ENCODE data around the gene DAPK2.

Gene DAPK2

DNA sequence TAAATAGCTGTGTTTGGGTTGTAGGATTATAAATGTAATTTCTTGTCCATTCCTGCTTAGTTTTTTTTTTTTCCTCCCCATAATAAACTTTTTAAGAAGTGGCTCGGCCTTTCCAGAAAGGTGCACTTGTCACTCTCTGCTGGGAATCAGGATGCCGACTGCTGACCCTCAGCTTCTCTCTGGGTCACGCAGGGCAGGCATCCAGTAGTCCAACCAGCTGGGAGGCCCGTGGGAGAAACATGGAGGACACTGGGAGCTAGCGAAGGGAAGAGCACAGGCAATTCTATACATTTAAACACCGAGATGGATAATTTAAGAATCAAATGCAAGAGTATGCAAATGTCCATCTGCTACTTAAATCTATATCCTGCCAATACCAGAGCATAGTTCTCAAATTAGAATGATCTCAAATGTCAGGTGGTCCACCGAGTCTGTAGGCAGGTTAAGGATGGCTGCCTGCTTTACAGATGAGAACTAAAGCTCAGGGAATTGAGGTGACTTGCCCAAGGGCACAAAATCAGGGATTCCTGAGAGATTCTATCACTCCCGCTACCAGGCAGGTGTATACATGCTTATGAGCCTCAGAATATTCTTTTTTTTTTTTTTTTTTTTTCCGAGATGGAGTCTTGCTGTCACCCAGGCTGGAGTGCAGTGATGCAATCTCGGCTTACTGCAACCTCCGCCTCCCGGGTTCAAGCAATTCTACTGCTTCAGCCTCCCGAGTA is 64.5 kb downstream of the DAPK2 start:
- Histone ChIP-seq H3K36me3 (ENCODE audit: control insufficient read depth, insufficient read depth, low read length, severe bottlenecking) (no peaks in the 10 kb centered on the region), H3K27me3 (replicated peaks; ENCODE audit: control insufficient read depth, insufficient read depth, low read length) (no peaks in the 10 kb centered on the region), H3K9me3 (ENCODE audit: control insufficient read depth, low read length) (no peaks in the 10 kb centered on the region), H3K4me1 (ENCODE audit: control insufficient read depth, insufficient read depth, low read length) (peaks cover 28% of the 10 kb centered on the region), H3K9ac (ENCODE audit: low read length) (no peak overlapping the region), H3K4me3 (ENCODE audit: low read length) (no peak overlapping the region)
- no peak for DNase-seq (ENCODE audit: low read depth)

DNA sequence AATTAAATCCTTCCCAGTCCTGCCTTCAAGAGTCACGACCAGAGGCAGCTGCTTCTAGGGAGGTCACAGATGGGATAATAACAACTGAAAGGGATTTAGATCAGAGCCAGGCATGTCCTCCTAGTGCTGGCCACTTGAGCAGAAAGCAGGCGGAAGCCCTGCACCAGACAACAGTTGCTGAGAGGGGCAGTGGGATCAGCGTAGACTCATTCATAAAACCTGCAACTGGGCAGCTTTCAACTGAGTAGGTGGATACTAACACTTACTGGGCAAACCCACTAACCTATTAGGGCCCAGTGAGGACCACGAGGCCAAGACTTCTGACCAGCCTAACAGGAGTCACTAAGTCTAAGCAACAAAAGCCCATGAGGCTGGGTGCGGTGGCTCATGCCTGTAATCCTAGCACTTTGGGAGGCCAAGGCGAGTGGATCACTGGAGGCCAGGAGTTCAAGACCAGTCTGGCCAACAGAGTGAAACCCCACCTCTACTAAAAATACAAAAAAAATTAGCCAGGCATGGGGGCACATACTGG is 67.0 kb downstream of the DAPK2 start:
- Histone ChIP-seq H3K27me3 (replicated peaks; ENCODE audit: control insufficient read depth, insufficient read depth, low read length) (no peaks in the 10 kb centered on the region), H3K4me3 (ENCODE audit: low read length) (no peak overlapping the region), H3K4me1 (ENCODE audit: control insufficient read depth, insufficient read depth, low read length) (peaks cover 12% of the 10 kb centered on the region), H3K36me3 (ENCODE audit: control insufficient read depth, insufficient read depth, low read length, severe bottlenecking) (no peaks in the 10 kb centered on the region), H3K9me3 (ENCODE audit: control insufficient read depth, low read length) (no peaks in the 10 kb centered on the region), H3K9ac (ENCODE audit: low read length) (no peak overlapping the region)
- DNase-seq (ENCODE audit: low read depth) = no peak

DNA sequence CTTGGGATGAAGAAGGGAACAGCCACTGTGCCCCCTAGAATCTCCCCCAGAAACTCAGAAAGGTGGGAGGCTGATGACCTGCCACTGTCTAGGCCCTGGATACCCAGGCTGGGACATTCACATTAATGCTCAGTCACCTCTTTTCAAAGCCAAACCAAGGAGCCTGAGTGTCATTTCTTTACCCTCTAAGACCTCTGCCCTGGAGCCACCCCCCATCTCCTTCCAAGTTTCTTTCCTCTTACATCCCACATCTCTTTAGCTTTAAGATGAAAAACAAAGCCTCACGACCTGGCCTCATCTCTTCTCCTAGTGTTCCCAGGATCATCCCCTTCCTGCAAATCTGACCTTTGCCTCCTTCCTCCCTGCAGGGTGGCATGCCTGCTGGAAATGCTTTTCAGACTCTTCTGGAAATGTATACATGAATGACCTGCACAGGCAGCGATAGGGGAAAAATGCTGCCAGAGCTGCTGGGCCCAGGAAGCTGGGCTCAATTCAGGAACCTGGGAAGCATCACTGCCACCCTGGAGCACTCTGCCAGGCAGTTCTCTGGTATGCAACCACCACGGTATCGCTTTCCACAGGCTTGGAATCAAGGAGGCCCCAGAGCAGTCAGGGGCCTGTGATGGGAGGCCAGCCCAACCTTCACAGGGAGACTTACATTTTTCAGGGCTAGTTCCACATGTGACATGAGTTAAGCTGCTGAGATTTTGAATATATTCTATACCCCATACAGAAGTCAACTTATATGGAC is 67.6 kb downstream of the DAPK2 start:
- Histone ChIP-seq H3K36me3 (ENCODE audit: control insufficient read depth, insufficient read depth, low read length, severe bottlenecking) (no peaks in the 10 kb centered on the region), H3K4me1 (ENCODE audit: control insufficient read depth, insufficient read depth, low read length) (peaks cover 15% of the 10 kb centered on the region), H3K9me3 (ENCODE audit: control insufficient read depth, low read length) (no peaks in the 10 kb centered on the region), H3K4me3 (ENCODE audit: low read length) (no peak overlapping the region), H3K27me3 (replicated peaks; ENCODE audit: control insufficient read depth, insufficient read depth, low read length) (no peaks in the 10 kb centered on the region), H3K9ac (ENCODE audit: low read length) (no peak overlapping the region)
- DNase-seq (ENCODE audit: low read depth) = peak; percentile 54

DNA sequence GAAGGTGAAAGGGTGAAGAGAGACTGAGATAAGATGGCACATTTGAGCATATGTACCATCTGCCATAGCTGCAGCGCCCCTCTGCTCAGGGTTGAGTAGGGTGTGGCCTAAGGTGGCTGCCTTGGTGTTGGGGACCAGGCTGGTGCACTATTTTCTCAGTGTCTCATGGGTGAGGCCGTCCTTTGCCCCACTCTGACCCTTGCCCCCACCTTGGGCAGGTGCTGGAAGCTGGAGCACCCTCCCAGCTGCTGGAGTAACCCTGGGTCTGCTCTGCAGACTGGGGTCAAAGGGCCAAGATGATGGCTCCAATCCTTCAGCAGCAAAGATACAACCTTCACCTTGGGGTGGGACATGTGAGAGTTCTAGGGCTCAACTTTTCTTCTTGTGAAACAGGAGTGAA is 69.2 kb downstream of the DAPK2 start:
- no peak overlapping the region for H3K9ac ChIP-seq (ENCODE audit: low read length)
- no peak for DNase-seq (ENCODE audit: low read depth)

DNA sequence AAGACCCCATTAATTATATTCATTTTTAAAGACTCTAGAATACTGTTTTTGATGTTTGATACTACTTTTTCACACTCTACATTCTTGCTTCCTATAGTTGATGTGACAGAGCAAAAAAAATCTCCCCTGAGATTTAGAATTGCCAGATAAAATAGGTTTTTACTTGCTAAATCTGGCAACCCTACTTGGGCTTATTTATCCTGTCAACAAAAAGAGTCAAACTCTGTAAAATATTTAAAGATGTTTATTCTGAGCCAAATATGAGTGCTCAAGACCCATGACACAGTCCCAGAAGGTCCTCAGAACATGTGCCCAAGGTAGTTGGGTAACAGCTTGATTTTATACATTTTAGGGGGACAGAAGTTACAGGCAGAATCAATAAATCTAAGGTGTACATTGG is 72.3 kb downstream of the DAPK2 start:
- no peaks in the 10 kb centered on the region for H3K27me3 ChIP-seq (replicated peaks; ENCODE audit: control insufficient read depth, insufficient read depth, low read length)
- no peak overlapping the region for H3K9ac ChIP-seq (ENCODE audit: low read length)
- no peaks in the 10 kb centered on the region for H3K36me3 ChIP-seq (ENCODE audit: control insufficient read depth, insufficient read depth, low read length, severe bottlenecking)
- no peaks in the 10 kb centered on the region for H3K9me3 ChIP-seq (ENCODE audit: control insufficient read depth, low read length)
- peak overlapping the region; percentile 1 for H3K4me3 ChIP-seq (ENCODE audit: low read length)
- no peak for DNase-seq (ENCODE audit: low read depth)
- peaks cover 27% of the 10 kb centered on the region for H3K4me1 ChIP-seq (ENCODE audit: control insufficient read depth, insufficient read depth, low read length)

More for the DNA sequence above, 69.2 kb downstream of the DAPK2 start:
- H3K4me3 ChIP-seq (ENCODE audit: low read length) = no peak overlapping the region
- H3K9me3 ChIP-seq (ENCODE audit: control insufficient read depth, low read length) = no peaks in the 10 kb centered on the region
- H3K27me3 ChIP-seq (replicated peaks; ENCODE audit: control insufficient read depth, insufficient read depth, low read length) = no peaks in the 10 kb centered on the region
- H3K4me1 ChIP-seq (ENCODE audit: control insufficient read depth, insufficient read depth, low read length) = peaks cover 24% of the 10 kb centered on the region
- H3K36me3 ChIP-seq (ENCODE audit: control insufficient read depth, insufficient read depth, low read length, severe bottlenecking) = no peaks in the 10 kb centered on the region

DNA sequence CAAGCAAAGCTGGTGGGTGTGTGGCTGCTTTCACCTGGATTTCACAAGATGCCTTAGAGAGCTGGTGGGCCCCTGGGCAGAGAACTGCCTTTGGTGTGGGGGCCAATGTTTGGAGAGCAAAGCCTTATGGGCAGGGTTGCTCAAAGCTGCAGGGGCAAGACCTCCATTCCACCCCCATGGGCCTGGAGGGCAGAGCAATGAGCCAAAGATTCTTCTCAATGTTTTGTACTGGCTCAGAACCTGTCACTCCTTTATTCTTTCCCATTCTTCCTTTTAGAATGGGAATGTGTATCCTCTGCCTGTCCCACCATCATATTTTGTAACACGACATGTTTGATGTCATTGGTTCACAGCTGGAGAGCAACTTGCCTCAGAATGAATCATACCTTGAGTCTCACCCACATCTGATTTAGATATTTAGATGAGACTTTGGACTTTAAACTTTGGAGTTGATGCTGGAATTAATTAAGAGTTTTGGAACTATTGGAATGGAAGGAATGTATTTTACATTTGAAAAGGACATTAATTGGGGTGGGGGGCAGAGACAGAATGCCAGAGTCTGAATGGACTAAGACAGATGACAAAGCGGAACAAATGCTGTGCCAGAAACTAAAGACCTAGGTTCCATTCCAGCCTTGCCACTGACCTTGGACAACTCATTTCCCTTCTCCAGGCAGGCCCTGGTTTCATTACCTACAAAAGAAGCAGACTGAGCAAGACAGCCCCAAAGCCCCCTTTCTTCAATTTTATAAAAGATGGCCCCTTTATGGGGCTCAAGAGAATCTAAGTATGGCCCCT is 72.9 kb downstream of the DAPK2 start:
- H3K27me3 ChIP-seq (replicated peaks; ENCODE audit: control insufficient read depth, insufficient read depth, low read length) = no peaks in the 10 kb centered on the region
- no peaks in the 10 kb centered on the region for H3K9me3 ChIP-seq (ENCODE audit: control insufficient read depth, low read length)
- H3K4me1 ChIP-seq (ENCODE audit: control insufficient read depth, insufficient read depth, low read length) = peaks cover 27% of the 10 kb centered on the region
- H3K36me3 ChIP-seq (ENCODE audit: control insufficient read depth, insufficient read depth, low read length, severe bottlenecking) = no peaks in the 10 kb centered on the region
- DNase-seq (ENCODE audit: low read depth) = peak; percentile 58
- no peak overlapping the region for H3K9ac ChIP-seq (ENCODE audit: low read length)
- H3K4me3 ChIP-seq (ENCODE audit: low read length) = no peak overlapping the region

DNA sequence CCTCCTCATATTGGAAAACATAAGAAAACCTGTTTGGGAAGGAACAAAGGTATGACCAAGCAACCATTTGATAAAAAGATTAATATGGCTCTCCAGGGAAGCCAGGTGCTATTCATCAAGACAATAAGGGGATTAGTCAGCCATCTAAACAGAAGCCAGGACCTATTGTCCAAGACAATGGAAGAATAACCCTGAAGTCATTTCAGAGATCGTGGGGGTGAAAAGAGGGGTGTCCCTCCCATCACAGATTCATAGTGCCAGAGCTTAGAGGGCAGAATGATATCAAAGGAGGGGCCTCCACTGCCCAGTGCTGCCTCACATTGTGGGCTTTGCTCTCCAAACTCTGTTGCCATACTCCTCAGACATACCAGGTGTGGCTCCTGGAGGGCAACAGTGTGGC is 73.5 kb downstream of the DAPK2 start:
- no peaks in the 10 kb centered on the region for H3K36me3 ChIP-seq (ENCODE audit: control insufficient read depth, insufficient read depth, low read length, severe bottlenecking)
- no peaks in the 10 kb centered on the region for H3K27me3 ChIP-seq (replicated peaks; ENCODE audit: control insufficient read depth, insufficient read depth, low read length)
- H3K9me3 ChIP-seq (ENCODE audit: control insufficient read depth, low read length) = no peaks in the 10 kb centered on the region
- no peak for DNase-seq (ENCODE audit: low read depth)
- H3K4me3 ChIP-seq (ENCODE audit: low read length) = no peak overlapping the region
- no peak overlapping the region for H3K9ac ChIP-seq (ENCODE audit: low read length)
- peaks cover 27% of the 10 kb centered on the region for H3K4me1 ChIP-seq (ENCODE audit: control insufficient read depth, insufficient read depth, low read length)

DNA sequence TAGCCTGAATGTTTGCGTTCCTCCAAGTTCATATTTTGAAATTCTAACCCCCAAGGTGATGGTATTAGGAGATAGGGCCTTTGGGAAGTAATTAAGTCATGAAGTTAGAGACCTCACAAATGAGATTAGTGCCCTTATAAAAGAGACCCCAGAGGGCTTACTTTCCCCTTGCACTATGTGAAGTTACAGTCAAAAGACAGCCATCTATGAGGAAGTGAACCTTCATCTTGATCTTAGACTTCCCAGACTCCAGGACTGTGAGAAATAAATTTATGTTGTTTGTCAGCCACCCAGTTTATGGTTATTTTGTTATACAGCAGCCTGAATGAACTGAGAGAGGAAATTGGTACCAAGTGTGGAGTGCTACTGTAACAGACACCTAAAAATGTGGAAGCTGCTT is 74.4 kb downstream of the DAPK2 start:
- H3K9ac ChIP-seq (ENCODE audit: low read length) = no peak overlapping the region
- peaks cover 27% of the 10 kb centered on the region for H3K4me1 ChIP-seq (ENCODE audit: control insufficient read depth, insufficient read depth, low read length)
- no peaks in the 10 kb centered on the region for H3K36me3 ChIP-seq (ENCODE audit: control insufficient read depth, insufficient read depth, low read length, severe bottlenecking)
- H3K27me3 ChIP-seq (replicated peaks; ENCODE audit: control insufficient read depth, insufficient read depth, low read length) = no peaks in the 10 kb centered on the region
- H3K9me3 ChIP-seq (ENCODE audit: control insufficient read depth, low read length) = no peaks in the 10 kb centered on the region
- H3K4me3 ChIP-seq (ENCODE audit: low read length) = no peak overlapping the region
- no peak for DNase-seq (ENCODE audit: low read depth)

DNA sequence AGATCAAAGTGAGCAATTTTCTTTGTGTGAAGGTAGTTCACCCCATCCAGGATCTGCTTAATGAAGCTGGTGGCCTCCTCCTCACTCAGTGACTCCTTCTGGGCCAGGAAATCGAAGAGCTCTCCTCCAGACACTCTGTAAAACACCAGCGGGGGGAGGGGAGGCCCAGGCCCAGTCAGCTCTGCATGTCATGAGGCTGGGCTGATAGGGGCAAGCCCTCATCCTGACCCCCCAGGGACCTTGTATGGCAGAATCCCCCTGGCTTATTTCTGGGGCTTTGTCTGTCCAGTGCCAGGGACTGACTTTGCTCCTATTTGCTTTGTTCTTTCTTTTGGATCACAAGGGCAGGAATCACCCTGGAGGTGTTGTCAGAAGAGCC is 74.9 kb downstream of the DAPK2 start:
- Histone ChIP-seq H3K9ac (ENCODE audit: low read length) (no peak overlapping the region), H3K4me1 (ENCODE audit: control insufficient read depth, insufficient read depth, low read length) (peaks cover 27% of the 10 kb centered on the region), H3K27me3 (replicated peaks; ENCODE audit: control insufficient read depth, insufficient read depth, low read length) (no peaks in the 10 kb centered on the region), H3K9me3 (ENCODE audit: control insufficient read depth, low read length) (no peaks in the 10 kb centered on the region), H3K4me3 (ENCODE audit: low read length) (no peak overlapping the region), H3K36me3 (ENCODE audit: control insufficient read depth, insufficient read depth, low read length, severe bottlenecking) (no peaks in the 10 kb centered on the region)
- DNase-seq (ENCODE audit: low read depth) = no peak

DNA sequence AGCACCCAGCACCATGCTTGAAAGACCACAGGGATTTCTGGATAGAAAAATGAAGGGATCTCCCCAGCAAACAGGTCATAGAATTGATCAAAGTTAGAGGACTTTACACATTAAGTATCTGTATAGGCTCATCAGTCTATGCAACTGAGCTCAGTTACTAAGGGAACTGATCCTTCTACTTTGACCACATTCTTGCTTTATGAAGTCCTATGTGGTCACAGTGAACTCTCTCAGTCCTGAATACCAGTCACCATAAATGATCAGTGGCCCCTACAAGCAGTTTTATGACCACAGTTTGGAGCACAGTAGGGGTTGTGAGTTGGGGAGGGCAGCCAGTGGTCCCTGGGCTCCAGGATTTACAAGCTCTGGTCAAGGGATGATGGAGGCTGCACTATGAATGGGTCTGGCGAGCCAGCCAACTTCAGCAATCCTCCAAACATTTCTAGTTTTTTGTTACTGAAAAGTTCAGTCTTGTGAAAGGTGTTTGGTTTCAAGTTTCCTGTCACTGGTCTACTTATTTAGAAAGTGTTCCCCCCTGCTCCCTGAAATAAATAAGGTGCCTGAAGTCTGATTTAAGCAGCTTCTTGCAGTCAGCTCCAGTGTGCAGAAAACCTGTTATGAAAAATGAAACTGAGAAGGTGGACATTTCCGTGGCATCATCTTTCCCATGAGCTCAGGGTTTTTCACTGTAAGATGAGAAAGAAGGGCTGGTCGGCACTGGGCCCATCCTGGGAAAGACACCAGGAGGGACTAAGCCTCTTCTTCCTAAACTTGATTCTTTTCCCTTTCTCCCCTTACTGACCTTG is 75.5 kb downstream of the DAPK2 start:
- no peak for DNase-seq (ENCODE audit: low read depth)
- peaks cover 27% of the 10 kb centered on the region for H3K4me1 ChIP-seq (ENCODE audit: control insufficient read depth, insufficient read depth, low read length)
- no peaks in the 10 kb centered on the region for H3K27me3 ChIP-seq (replicated peaks; ENCODE audit: control insufficient read depth, insufficient read depth, low read length)
- H3K9me3 ChIP-seq (ENCODE audit: control insufficient read depth, low read length) = no peaks in the 10 kb centered on the region
- no peak overlapping the region for H3K4me3 ChIP-seq (ENCODE audit: low read length)
- no peaks in the 10 kb centered on the region for H3K36me3 ChIP-seq (ENCODE audit: control insufficient read depth, insufficient read depth, low read length, severe bottlenecking)
- H3K9ac ChIP-seq (ENCODE audit: low read length) = no peak overlapping the region
